CD4-positive, alpha-beta T cell treated with Interleukin-2 at 100 ng/mL for 4 hours (primary cell): ENCODE data around the gene HSPG2.
"Not testable (repeated sequence)": the region's sequence is repeated elsewhere in the genome, so short reads cannot be mapped to it uniquely, and the experiment has no call there.

Experiments
- DNase-seq: peaks from one replicate; pipeline ENCODE4 v3.0.0-alpha.2; 2020; ENCODE audit warnings: low spot score

The HSPG2 gene

DNA sequence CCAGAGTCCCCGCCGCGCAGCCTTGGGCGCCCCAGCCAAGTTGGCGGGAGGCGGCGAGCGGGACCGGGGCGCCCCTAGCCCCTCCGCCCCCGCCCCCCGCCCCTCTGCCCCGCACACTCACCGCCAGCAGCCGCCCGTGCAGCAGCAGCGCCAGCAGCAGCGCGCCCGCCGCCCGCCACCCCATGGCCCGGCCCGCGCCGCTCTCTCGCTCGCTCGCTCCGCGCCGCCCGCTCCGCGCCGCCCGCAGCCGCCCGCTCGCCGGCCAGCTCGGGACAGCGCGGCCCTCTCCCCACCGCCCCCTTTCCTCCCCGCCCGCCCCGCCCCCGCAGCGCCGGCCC lies at the start of gene HSPG2:
TSS of gene HSPG2 (minus strand) at position 277 of the 338 bp plus-strand sequence. CDS start at position 184, 93 bp downstream.
- DNase-seq, result no peak

DNA sequence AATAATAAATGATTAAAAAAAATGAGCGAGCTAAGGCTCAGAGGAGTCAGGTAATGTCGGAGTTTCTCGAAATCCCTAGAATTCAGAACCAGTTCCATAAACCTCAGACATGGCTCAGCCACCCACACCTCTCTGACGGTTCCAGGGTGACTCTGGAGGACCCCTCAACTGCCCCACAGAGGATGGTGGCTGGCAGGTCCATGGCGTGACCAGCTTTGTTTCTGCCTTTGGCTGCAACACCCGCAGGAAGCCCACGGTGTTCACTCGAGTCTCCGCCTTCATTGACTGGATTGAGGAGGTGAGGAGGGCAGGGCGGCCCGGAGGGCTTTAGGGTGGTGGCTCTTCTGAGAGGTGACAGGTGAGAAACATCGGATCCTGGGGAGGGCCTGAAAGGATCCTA lies 49.3 kb upstream of the HSPG2 start:
- not testable (repeated sequence) for DNase-seq

DNA sequence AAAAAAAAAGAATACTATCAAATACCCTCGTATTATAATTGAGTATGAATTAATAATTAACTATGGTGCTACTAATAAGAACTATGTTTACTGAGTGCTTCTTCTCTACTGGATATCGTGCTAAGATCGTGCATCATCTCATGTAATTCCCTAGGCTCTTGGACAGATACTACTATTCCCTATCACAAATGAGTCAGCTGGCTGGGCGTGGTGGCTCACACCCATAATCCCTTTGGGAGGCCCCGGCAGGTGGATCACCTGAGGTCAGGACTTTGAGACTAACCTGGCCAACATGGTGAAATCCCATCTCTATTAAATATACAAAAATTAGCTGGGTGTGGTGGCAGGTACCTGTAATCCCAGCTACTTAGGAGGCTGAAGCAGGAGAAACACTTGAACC lies 48.8 kb upstream of the HSPG2 start:
- not testable (repeated sequence) for DNase-seq

DNA sequence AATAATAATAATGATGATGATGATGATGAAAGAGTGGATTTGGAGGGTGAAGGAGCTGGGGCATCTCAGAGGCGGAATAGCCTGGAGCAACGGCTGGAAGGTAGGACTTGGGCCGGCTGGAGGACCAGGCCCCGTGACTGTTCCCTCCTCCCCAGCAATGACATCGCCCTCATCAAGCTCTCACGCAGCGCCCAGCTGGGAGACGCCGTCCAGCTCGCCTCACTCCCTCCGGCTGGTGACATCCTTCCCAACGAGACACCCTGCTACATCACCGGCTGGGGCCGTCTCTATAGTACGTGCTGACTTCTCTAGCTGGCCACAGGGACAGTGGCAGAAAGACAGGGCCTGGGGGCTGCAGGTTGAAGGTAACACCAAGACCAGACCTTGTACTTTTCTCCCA lies 46.4 kb upstream of the HSPG2 start:
- DNase-seq, result not testable (repeated sequence)

DNA sequence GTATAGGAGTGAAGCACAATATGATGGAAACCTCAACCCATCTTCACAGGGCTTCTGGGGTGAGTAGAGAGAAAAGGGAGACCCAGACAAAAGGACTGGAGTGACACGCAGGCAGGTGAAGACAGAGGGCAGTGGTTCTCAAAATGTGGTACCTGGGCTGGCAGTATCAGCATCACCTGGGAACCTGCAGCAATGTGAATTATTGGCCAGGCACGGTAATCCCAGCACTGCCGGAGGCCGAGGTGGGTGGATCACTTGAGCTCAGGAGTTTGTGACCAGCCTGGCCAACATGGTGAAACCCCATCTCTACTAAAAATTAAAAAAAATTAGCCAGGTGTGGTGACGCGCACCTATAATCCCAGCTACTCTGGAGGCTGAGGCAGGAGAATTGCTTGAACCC lies 45.0 kb upstream of the HSPG2 start:
- not testable (repeated sequence) for DNase-seq

DNA sequence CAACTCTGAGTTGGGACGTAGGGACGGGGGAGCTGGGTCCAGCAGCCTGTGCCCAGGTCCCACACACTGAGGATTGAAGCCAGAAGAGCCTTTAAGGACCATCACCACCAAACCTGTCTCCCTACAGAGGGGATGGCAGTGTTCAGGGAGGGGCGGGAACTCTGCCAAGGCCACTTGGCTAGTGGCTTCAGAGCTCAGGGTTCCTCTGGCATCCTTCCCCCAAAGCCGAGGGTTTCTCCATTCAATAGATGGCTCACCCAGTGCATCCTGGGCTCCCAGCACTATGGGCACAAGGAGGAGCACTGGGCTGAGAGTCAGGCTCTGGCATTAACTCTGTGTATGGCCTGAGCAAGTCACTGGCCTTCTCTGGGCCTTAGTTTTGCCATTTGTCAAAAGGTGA lies 44.1 kb upstream of the HSPG2 start:
- DNase-seq, result not testable (repeated sequence)

DNA sequence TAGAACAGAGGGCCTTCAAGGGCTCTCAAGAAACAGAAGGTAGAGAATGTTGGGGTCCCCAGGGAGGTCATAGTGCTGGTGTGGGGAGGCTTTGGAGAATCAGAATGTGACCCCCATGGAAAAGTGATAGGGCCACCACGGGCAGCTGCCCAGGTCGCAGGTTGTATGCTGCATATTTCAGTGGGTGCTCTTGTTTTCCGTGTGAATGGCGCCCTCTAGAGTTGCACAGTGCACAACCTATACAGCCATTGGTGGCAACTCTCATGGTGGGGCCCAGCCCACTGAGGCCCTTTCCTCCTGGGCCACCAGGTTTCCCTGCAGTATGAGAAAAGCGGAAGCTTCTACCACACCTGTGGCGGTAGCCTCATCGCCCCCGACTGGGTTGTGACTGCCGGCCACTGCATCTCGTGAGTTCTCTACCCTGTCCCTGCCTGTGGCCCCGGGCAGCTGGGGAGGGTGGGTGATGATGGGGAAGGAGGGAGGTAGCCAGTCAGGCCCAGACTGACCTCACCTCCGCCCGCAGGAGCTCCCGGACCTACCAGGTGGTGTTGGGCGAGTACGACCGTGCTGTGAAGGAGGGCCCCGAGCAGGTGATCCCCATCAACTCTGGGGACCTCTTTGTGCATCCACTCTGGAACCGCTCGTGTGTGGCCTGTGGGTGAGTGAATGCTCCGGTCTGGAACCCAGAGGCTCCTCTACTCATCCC lies 43.6 kb upstream of the HSPG2 start:
- not testable (repeated sequence) for DNase-seq

DNA sequence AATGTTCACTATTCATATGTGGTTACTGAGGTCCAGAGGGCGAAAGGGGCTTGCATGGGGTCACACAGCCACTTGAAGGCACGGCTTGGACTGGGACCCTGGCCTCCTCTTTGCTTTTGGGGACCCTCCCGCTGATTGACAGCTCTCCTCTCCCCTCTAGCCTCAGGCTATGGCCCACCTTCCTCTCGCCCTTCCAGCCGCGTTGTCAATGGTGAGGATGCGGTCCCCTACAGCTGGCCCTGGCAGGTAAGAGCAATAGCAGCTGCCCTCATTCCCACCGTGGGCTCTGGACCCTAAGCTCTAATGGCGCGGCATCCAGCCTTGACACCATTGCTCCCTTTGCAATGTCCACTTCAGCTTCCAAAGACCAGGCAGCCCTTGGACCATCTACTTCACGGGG lies 41.1 kb upstream of the HSPG2 start:
- not testable (repeated sequence) for DNase-seq

DNA sequence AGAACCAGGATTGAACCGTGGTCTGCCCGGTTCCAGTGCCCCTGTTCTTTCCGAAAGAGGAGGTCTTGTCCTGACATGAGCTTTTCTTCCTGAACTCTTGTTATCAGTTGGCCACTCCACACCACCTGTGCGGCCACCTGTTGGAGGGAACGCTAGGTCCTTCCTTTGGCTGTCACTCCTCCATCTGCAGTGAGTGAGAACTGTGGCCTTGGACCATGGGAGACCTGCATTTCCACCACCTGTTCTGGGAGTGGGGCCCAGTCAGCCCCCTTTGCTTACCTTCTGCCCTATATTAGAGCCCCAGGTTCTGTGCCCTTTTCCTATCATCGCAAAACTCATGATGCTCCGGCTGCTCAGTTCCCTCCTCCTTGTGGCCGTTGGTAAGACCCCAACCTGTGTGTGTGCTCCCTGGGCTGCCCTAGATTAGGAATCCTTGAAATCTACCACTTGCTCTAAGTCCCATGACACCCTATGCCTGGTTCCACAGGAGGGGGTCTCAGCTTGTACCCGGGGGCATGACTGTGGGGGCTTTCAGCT lies 39.7 kb upstream of the HSPG2 start, which contains the start of gene CELA3B:
TSS of gene CELA3B (plus strand) at position 320 of the 537 bp plus-strand sequence. CDS start at position 338, 18 bp downstream.
- DNase-seq, result not testable (repeated sequence)

DNA sequence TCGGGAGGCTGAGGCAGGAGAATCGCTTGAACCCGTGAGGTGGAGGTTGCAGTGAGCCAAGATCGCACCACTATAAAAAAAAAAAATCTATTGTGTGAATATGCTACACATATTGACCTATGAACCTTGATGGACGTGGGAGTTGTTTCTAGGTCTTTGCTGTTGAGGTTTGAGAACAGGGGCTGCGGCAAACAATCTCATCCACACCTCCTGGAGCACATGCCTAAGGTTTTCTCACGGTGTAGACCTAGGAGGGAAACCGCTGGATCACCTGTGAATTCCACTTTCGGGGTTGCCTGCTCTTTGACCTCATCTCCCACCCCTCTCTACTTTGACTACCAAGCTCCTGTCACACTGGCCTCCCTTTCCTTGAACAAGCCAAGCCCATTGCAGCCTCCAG lies 38.2 kb upstream of the HSPG2 start:
- not testable (repeated sequence) for DNase-seq

DNA sequence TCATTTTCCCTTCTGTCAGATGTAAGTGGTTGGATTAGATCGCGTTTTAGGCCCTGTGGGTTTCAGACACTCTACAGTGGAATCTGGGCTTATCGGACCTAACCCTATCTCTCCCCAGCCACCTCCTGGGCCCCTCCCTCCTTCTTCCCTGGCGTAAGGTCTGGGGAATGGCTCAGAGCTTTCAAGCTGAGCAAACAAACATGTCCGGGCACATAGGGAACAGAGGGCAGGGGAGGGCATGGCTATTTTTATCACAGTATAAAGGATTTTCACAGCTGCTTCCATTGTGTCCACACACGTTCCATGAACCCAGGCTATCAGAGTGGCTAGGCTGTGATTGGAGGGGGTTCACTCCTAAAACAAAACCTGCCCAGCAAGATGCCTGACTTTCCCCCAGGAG lies 37.6 kb upstream of the HSPG2 start:
- not testable (repeated sequence) for DNase-seq

DNA sequence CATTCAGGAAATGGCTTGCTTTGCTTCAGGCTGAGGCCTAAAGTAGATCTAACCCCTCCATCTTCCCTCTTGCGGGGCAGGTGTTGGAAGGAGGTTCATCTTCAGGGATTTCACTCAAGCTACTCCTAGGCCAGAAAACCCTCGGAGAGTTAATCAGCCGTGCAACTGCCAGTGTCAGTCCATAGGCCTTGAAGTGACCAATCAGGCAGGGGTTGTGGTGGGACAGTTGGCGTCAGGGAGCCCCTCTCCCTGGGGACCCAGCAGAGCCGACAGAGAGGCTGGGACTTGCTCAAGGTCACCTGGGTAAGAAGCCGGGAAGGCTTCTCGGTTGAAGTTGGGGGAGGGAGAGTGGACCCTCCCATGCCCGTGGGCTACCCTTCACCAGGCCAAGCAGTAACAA lies 36.8 kb upstream of the HSPG2 start:
- DNase-seq, result not testable (repeated sequence)

DNA sequence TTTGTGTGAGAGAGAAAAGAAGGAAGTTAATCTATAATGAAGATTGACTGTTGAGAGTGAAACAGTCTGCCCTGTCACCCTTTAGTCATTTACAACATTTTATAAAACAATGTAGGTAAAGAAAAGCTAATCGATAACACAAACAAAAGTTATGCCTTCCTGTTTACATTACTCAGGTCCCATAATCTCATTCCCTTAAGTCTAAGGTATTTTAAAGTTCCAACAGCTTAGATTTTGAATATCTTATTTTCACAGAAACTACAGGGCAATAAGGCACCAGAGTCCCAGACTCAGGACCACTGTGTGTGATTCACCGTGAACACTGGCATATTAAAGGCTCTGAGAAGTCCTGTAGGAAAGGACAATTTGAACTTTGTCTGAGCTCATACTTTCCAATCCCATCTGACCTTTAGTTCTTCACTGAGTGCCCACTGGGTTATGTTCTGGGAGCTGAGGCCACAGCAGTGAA lies 35.9 kb upstream of the HSPG2 start:
- not testable (repeated sequence) for DNase-seq

DNA sequence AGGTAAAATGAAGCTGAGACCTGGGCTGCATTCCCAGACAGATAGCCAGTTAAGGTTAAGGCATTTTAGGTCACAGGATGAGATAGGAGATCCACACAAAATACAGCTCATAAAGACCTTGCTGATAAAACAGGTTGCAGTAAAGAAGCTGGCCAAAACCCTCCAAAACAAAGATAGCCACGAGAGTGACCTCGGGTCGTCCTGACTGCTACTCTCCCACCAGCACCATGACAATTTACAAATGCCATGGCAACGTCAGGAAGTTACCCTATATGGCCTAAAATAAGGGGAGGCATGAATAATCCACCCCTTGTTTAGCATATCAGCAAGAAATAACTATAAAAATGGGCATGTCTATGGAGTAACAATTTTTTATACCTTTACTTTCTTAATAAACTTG lies 33.4 kb upstream of the HSPG2 start:
- DNase-seq, result not testable (repeated sequence)

DNA sequence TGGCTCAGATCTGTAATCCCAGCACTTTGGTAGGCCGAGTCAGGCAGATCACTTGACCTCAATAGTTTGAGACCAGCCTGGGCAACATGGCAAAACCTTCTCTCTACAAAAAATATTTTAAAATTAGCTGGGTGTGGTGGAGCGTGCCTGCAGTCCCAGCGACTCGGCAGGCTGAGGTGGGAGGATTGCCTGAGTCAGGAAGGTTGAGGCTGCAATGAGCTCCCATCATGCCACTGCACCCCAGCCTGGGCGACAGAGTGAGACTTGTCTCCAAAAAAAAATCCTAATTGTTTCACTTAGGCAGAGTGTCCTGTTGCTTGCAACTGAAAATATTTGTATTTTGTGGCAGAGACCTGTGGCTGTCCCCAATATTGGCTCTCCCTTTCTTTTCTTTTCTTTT lies 32.0 kb upstream of the HSPG2 start:
- not testable (repeated sequence) for DNase-seq

DNA sequence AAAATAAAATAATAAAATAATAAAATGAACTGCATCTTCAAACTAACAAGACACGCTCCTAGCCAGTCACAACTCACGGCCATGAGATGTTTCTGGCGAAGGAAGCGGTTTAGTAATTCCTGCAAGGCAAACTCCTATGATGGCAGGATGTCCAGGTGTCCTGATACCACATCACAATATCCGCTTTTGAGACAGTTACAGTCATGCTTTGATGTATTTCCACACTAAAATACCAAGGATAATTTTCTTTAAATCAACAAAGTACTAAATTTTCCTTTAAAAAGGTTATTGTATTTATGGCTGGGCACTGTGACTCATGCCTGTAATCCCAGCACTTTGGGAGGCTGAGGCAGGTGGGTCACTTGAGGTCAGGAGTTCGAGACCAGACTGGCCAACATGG lies 30.1 kb upstream of the HSPG2 start:
- not testable (repeated sequence) for DNase-seq

DNA sequence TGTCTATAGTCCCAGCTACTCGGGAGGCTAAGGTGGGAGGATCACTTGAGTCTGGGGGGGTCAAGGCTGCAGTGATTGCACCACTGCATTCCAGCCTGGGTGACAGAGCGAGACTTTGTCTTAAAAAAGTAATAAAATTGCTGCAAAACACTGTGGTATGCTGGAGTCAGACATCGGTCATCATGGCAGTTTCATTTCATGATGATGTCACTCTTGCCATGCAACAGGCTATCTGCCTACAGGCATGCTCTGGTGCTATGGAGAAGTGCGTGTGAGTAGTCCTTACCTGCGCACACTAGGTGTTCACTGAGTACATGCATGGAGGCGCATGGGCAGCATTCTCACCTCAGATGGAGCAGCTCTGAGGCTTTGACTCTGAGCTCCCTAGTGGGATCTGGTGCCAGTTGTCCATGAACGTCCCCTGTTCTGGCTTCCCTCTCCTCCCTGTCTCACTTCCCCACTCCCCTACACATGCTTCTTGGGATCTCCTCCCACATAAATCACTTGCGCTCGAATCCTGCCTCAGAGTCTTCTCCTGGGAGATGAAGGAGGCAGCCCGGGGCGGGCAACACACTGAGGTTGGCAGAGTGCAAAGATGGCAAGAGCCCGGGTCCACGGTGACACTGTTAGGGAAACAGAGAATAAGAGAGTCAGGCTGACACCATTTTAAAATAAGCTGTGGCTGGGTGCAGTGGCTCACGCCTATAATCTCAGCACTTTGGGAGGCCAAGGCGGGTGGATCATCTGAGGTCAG lies 29.3 kb upstream of the HSPG2 start:
- DNase-seq, result no peak

DNA sequence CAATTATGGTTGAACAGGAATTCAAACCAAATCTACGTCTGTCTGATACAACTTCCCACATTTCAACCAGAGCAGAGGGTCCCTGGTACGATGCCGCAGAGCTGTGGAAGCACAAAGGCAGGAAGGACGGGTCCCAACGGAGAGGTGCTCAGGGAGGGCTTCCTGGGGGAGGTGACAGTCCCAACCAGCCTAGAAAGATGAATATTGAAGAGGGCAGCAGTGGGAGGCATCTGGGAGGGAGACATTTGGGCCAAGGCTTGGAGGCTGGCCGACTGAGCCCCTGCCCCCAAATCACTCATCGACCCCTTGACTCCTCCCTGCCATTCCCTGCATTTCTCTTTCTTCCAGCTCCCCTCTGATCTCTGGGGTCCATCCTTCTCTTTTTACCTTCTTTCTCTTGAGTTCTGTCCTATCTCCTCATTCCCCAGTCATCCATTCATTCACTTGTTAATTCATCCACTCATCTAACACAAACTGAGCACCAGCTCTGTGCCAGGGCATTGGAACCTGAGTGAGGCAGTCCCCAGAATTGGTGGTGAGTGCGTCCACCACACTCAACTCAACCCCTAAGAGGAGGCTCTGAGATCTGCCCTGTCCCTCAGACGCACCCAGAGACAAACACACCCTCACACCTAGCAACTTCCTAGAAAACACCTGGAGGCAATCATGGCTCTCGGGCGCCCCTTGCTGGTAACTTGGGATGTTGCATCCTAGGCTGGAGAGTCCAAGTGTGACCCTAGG lies 26.5 kb upstream of the HSPG2 start:
- peak; percentile 83 for DNase-seq

DNA sequence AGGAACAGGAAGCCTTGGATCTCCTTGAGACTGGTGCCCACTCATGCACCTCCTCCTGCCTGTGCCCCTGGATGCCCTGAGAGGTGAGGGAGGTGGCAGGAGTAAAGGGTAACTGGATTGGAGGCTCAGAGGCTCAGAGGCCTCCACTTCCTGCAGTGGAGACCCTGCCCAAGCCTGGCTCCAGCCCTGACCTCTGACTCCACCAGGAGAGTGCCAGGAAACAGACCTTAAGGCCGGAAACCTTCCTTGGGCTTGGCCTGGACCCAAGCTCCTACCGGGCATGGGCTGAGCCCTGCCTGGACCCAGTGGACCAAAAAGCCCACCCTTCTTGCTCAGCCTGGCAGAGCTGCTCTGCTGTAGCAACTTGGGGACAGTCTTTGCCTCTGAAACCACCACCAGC lies 24.7 kb upstream of the HSPG2 start:
- DNase-seq, result no peak

DNA sequence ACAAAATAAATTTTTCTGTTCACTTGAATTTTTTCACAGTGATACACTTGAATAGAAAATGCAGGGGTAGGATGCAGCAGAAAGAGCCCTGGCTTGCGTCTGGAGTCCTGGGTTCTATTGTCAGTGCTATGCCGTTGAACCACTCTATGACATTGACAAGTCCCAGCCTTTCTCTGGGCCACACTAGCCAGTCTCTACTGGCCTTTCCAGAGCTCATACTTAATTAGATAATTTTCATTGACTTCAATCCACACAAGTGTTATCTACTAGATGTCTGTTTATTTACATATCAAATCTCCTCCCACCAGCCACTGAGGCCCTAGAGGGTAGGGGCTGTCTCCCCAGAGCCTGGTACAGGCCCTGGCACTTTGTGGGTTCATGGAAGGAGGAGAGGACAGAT lies 24.2 kb upstream of the HSPG2 start:
- DNase-seq, result no peak

DNA sequence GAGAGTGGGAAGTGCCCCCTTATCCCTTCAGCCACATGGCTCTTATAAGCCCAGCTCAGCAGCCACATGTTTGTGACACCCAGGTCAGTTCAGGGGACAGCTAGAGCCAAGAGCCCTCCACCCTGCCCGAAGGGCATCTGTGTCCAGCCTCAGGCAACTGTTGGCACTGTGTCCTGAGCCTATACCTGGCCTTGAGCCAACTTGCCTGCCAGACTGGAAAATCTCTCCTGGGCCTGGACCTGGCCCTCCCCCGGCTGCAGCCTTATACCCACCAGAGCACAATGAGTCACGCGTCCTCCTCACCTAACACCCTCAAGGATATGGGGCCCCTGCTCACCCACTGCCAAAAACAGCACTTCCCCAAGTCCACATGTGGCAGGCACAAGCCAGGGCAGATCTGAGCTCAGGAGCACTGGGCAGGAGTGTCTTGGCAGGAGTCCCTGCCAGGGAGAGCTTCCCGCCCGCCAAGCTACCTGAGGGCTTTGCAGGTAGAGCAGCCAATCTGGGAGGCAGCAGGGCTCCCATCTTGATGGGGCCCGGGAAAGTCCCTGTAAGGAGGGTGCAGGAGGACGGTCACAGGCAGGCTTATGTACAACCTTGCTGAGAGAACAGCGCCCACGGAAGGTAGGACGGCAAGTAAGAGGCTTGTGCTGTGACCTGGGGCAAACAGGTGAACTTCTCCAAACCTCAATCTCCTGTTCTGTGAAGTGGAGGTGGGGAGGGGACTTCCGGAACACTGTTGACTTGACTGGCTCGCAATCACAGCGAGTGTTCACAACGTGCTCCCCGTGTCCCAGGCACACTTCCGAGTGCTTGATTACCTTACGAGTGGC lies 19.8 kb upstream of the HSPG2 start:
- peak; percentile 67 for DNase-seq
